ENCODE data around the gene ATP5PF. TPM values are rescaled to one million over a fixed set of nuclear protein-coding genes. Genes with fewer than 3 reads are reported as not detected.

Gene ATP5PF
- total RNA-seq, 2 experiments from 2014 or later = 109 to 118 TPM

Other genes with a start within 250 kb of the ATP5PF start
- 10 to 100 TPM; 36.5 to 37.8 TPM for gene MRPL39, start 127.4 kb downstream of the ATP5PF start, total RNA-seq
- under 1 TPM; 0.30 to 0.33 TPM for gene JAM2, start 95.6 kb downstream of the ATP5PF start, total RNA-seq
- 10 to 100 TPM; 25.6 to 27.7 TPM for gene GABPA, start 68 bp upstream of the ATP5PF start, total RNA-seq